ENCODE measurements around the gene TMEM161A. TPM values are rescaled to one million over a fixed set of nuclear protein-coding genes. Genes with fewer than 3 reads are reported as not detected.

The TMEM161A gene
- 10 to 100 TPM; 56.1 to 66.6 TPM for total RNA-seq
- 40.4 TPM for polyA plus RNA-seq (2013, experiment 1 of 2)
- 37.8 TPM for polyA plus RNA-seq (2013, experiment 2 of 2)
- long read RNA-seq, experiment 1, partial matches to known transcripts: 7 of 22 reads
- long read RNA-seq, experiment 1, other reads (novel, unspliced or antisense): 10 of 22 reads
- long read RNA-seq, experiment 2, transcript TMEM161A-205 (11 exons, 1,923 nt): minor isoform, 6 of 136 reads
- long read RNA-seq, experiment 2, transcript TMEM161A-201 (12 exons, 1,820 nt): major isoform, 87 of 136 reads
- long read RNA-seq, experiment 2, partial matches to known transcripts: 9 of 136 reads
- long read RNA-seq, experiment 2, other reads (novel, unspliced or antisense): 30 of 136 reads
- long read RNA-seq, experiment 3, transcript TMEM161A-205 (11 exons, 1,923 nt): minor isoform, 23 of 292 reads
- long read RNA-seq, experiment 3, transcript TMEM161A-201 (12 exons, 1,820 nt): major isoform, 189 of 292 reads
- long read RNA-seq, experiment 3, transcript TMEM161A-206 (12 exons, 1,654 nt): minor isoform, 9 of 292 reads
- long read RNA-seq, experiment 3, partial matches to known transcripts: 6 of 292 reads
- long read RNA-seq, experiment 3, other reads (novel, unspliced or antisense): 63 of 292 reads
- long read RNA-seq, experiment 4, transcript TMEM161A-201 (12 exons, 1,820 nt): major isoform, 83 of 120 reads
- long read RNA-seq, experiment 4, partial matches to known transcripts: 6 of 120 reads
- long read RNA-seq, experiment 4, other reads (novel, unspliced or antisense): 24 of 120 reads

- Histone ChIP-seq H3K27ac (ENCODE audit: low read depth, low read length) (no peak within 1 kb of the TSS), H3K36me3 (ENCODE audit: control insufficient read depth, insufficient read depth, low read length) (peaks cover 5% of the 10 kb centered on the region), H3K9ac (ENCODE audit: extremely low read depth, low read length, poor library complexity, severe bottlenecking) (peak within 1 kb of the TSS; percentile 70), H3K27me3 (ENCODE audit: control insufficient read depth, insufficient read depth, low read length, poor library complexity, severe bottlenecking) (peaks cover 4% of the 10 kb centered on the region), H3K4me3 (ENCODE audit: low read length) (peak within 1 kb of the TSS; percentile 88), H3K9me3 (ENCODE audit: control insufficient read depth, low read length) (no peaks in the 10 kb centered on the region), H3K4me1 (ENCODE audit: control insufficient read depth, insufficient read depth, low read length) (no peaks in the 10 kb centered on the region)
- peaks cover 2% of the 10 kb centered on the region for H3K9me3 Mint-ChIP-seq
- peak; percentile 99 for DNase-seq
- peaks cover 4% of the 10 kb centered on the region for H3K36me3 Mint-ChIP-seq (ENCODE audit: low read depth)
- peaks cover 14% of the 10 kb centered on the region for H3K4me1 Mint-ChIP-seq
- 3 to 4% methylated on average over 28 to 42 of the region's 42 CpGs for WGBS, 2 experiments (ENCODE audit: insufficient coverage in 1 of 2, insufficient read length in 1 of 2)
- TF ChIP-seq CTCF (conservative IDR thresholded peaks at IDR 0.05): no peak
- peak within 1 kb of the TSS; percentile 96 for H3K27ac Mint-ChIP-seq
- peaks cover 30% of the 10 kb centered on the region for H3K27me3 Mint-ChIP-seq (ENCODE audit: insufficient read depth)
- H3K4me3 Mint-ChIP-seq: peak within 1 kb of the TSS; percentile 91
Measured at GRCh38 chr19:19138109-19138981, at the start of gene TMEM161A. Gene TMEM161A (minus strand): TSS chr19:19138478. CDS start chr19:19138428, 50 bp downstream.

- Histone ChIP-seq H3K9ac (ENCODE audit: extremely low read depth, low read length, poor library complexity, severe bottlenecking) (no peak overlapping the region), H3K27ac (ENCODE audit: low read depth, low read length) (no peak overlapping the region), H3K9me3 (ENCODE audit: control insufficient read depth, low read length) (no peaks in the 10 kb centered on the region), H3K4me3 (ENCODE audit: low read length) (no peak overlapping the region), H3K36me3 (ENCODE audit: control insufficient read depth, insufficient read depth, low read length) (peaks cover 7% of the 10 kb centered on the region), H3K27me3 (ENCODE audit: control insufficient read depth, insufficient read depth, low read length, poor library complexity, severe bottlenecking) (no peaks in the 10 kb centered on the region), H3K4me1 (ENCODE audit: control insufficient read depth, insufficient read depth, low read length) (no peaks in the 10 kb centered on the region)
- Mint-ChIP-seq H3K9me3 (no peaks in the 10 kb centered on the region), H3K4me3 (no peak overlapping the region), H3K36me3 (ENCODE audit: low read depth) (peaks cover 34% of the 10 kb centered on the region), H3K4me1 (no peaks in the 10 kb centered on the region), H3K27me3 (ENCODE audit: insufficient read depth) (no peaks in the 10 kb centered on the region), H3K27ac (peak overlapping the region; percentile 85)
- 95 to 96% methylated on average over 13 to 14 of the region's 14 CpGs for WGBS, 2 experiments (ENCODE audit: insufficient coverage in 1 of 2, insufficient read length in 1 of 2)
- no peak for TF ChIP-seq CTCF (conservative IDR thresholded peaks at IDR 0.05)
- DNase-seq: no peak
Measured at GRCh38 chr19:19186742-19187141, 48.5 kb upstream of the TMEM161A start.
